GM12873 (cell line): ENCODE measurements around the gene ERC2.

ENCODE experiments used
- CTCF ChIP-seq: IDR thresholded peaks from 2 replicates; pipeline ENCODE4 v1.5.1; 2012; ENCODE audit warnings: low read depth, mild to moderate bottlenecking, moderate library complexity, low read length, control low read depth; ENCODE audit not compliant: insufficient read depth; ENCODE audit errors: missing control alignments

Gene ERC2

GRCh38 chr3:56336023-56336422 is 132.2 kb downstream of the ERC2 start:
- no peak for TF ChIP-seq CTCF

- no peak for TF ChIP-seq CTCF
These were observed 143.8 kb downstream of the ERC2 start for GRCh38 chr3:56324473-56324872.

DNA sequence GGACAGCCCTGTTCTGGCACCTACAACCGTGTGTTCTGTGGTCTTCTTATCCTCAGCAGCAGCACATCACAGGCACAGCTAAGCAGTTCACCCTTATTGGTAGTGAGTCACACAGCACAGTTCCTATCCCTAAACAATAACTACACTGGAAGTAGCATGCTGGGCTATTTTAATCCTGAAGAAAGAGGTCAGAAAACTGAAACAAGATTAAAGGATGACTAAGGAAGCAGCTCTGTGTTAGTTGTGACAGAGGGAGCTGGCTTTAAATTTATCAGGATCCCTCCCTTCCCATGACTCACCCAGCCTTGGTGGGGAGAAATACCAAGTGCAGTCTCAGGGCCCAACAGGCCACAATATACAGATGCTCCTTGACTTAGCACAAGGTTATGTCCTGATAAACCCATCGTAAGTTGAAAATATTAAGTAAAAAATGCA is 144.3 kb downstream of the ERC2 start:
- TF ChIP-seq CTCF = no peak

- TF ChIP-seq CTCF = no peak
These were observed 145.4 kb downstream of the ERC2 start for GRCh38 chr3:56322862-56323261.

- TF ChIP-seq CTCF = no peak
These were observed 146.4 kb downstream of the ERC2 start for GRCh38 chr3:56321892-56322291.

DNA sequence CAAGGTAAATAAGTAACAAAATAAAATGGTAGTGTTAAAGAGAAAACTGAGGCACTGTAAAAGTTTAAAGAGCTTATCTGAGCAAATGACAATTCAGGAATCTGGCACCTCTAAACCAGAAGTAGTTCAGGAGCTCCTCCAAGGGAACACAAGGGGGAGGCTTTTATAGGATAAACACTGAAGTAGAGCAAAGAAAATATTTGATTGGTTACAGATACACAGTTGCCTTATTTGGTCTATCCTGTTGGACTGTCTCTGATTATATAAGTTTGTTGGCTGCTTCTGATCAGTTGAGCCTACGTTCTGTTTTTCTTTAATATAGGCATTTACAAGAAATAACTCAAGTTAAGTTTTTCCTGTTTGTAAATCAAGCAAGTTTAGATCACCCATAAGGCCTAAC is 146.9 kb downstream of the ERC2 start:
- TF ChIP-seq CTCF = no peak

- TF ChIP-seq CTCF = no peak
These were observed 147.4 kb downstream of the ERC2 start for GRCh38 chr3:56320883-56321282.
